Testis (tissue), 3 donors: Measurements from ENCODE around the gene KCNQ1. TPM values are rescaled to one million over a fixed set of nuclear protein-coding genes. Genes with fewer than 3 reads are reported as not detected.

Experiments used
- DNase-seq: peaks from one replicate; pipeline ENCODE4 v3.0.0-alpha.2; 2019
- H3K27ac ChIP-seq, 2 donors: fragments of 200-600 bp; sonication (generic); one replicate each; pipeline ENCODE4 v1.5.1; 2019
- H3K27me3 ChIP-seq: fragments of 200-600 bp; sonication (generic); one replicate; pipeline ENCODE4 v1.5.1; 2019
- H3K36me3 ChIP-seq: fragments of 200-600 bp; sonication (generic); one replicate; pipeline ENCODE4 v1.5.1; 2017; ENCODE audit warnings: low read depth; ENCODE audit errors: missing control alignments
- H3K4me1 ChIP-seq: fragments of 200-600 bp; sonication (generic); one replicate; pipeline ENCODE4 v1.5.1; 2019
- H3K4me3 ChIP-seq, 2 donors: fragments of 200-600 bp; sonication (generic); one replicate each; pipeline ENCODE4 v1.5.1; 2017 to 2019
- H3K9me3 ChIP-seq: fragments of 200-600 bp; sonication (generic); one replicate; pipeline ENCODE4 v1.5.1; 2017
- CTCF ChIP-seq, 3 experiments: fragments of 450-650 bp in 2 of 3; fragments of 200-600 bp in 1 of 3; sonication (generic) in 1 of 3; IDR thresholded peaks; one replicate each; pipeline ENCODE4 v1.5.1; 2016 to 2019; ENCODE audit warnings: antibody characterized with exemption in 3 of 3, mild to moderate bottlenecking in 2 of 3, moderate library complexity in 1 of 3
- POLR2A ChIP-seq: fragments of 450-650 bp; IDR thresholded peaks from one replicate; pipeline ENCODE4 v1.6.1; 2017; ENCODE audit warnings: antibody characterized with exemption, mild to moderate bottlenecking, moderate library complexity
- WGBS, 2 donors: methylation state at CpG; one replicate each; pipeline ENCODE4 v1.1.5; 2018; 5-methylcytosine and 5-hydroxymethylcytosine counted together
- intact Hi-C: fragments of 100-400 bp; cut with DNase I; formaldehyde crosslinking; loops from one replicate; pipeline ENCODE4 v1.15.1; 2023; ENCODE audit warnings: low total_unique reads
- polyA plus RNA-seq: library from polyadenylated mRNA; stranded (reverse); fragments of 350-450 nt; fragmentation: Illumina TruSeq; extraction: RNeasy Lipid Tissue Mini Kit (QIAGEN cat#74804); gene quantifications from one replicate; pipeline ENCODE4 v1.2.3, GENCODE V29; 2014; ENCODE audit warnings: low read depth, low replicate concordance; ENCODE audit not compliant: insufficient read depth
- total RNA-seq, 2 donors: library from RNA; depleted of rRNA; stranded (reverse); fragments of >200 nt; gene quantifications; one replicate each; pipeline ENCODE4 v1.2.3, GENCODE V29; 2016

KCNQ1 gene
- total and polyA plus RNA-seq, 3 donors from 2014 or later = 6.0 to 24.2 (median 12.8) TPM

GRCh38 chr11:2791139-2791520 lies 346.3 kb downstream of the KCNQ1 start:
- Histone ChIP-seq H3K4me1 (peaks cover 6% of the 10 kb centered on the region), H3K27ac (peak overlapping the region in 1 of 2 donors; percentile 15), H3K36me3 (no peaks in the 10 kb centered on the region), H3K9me3 (no peaks in the 10 kb centered on the region), H3K4me3 (peak overlapping the region; percentile 47 to 68), H3K27me3 (no peaks in the 10 kb centered on the region)
- WGBS, 2 donors = 61 to 67% methylated on average over 11 to 19 of the region's 20 CpGs
- no peak for TF ChIP-seq POLR2A
- no peak for TF ChIP-seq CTCF (IDR thresholded peaks at IDR 0.05)
- intact Hi-C loops = no loop called here
- no peak for DNase-seq

GRCh38 chr11:2791521-2792380 lies 346.9 kb downstream of the KCNQ1 start:
- H3K27ac ChIP-seq = peak overlapping the region; percentile 15 to 47
- peak overlapping the region; percentile 47 to 68 for H3K4me3 ChIP-seq
- no peaks in the 10 kb centered on the region for H3K27me3 ChIP-seq
- intact Hi-C loops = no loop called here
- no peak for DNase-seq
- H3K4me1 ChIP-seq = peaks cover 6% of the 10 kb centered on the region
- no peaks in the 10 kb centered on the region for H3K9me3 ChIP-seq
- WGBS, 2 donors = 14 to 40% methylated on average over 1 to 70 of the region's 71 CpGs
- H3K36me3 ChIP-seq = no peaks in the 10 kb centered on the region
- TF ChIP-seq CTCF (IDR thresholded peaks at IDR 0.05) (no peak), POLR2A (no peak)

GRCh38 chr11:2792381-2793250 lies 347.8 kb downstream of the KCNQ1 start:
- WGBS, 2 donors = 68 to 85% methylated on average over 21 to 28 of the region's 28 CpGs
- intact Hi-C loops = no loop called here
- Histone ChIP-seq H3K36me3 (no peaks in the 10 kb centered on the region), H3K9me3 (no peaks in the 10 kb centered on the region), H3K4me1 (peaks cover 6% of the 10 kb centered on the region), H3K27ac (no peak overlapping the region), H3K4me3 (peak overlapping the region in 1 of 2 donors; percentile 68), H3K27me3 (no peaks in the 10 kb centered on the region)
- DNase-seq = no peak
- no peak for TF ChIP-seq CTCF (IDR thresholded peaks at IDR 0.05)
- TF ChIP-seq POLR2A = no peak

GRCh38 chr11:2793701-2794045 lies 348.9 kb downstream of the KCNQ1 start:
- H3K27me3 ChIP-seq = no peaks in the 10 kb centered on the region
- DNase-seq = no peak
- H3K4me3 ChIP-seq = no peak overlapping the region
- WGBS, 2 donors = 82 to 88% methylated on average over 4 of the region's 4 CpGs
- peaks cover 6% of the 10 kb centered on the region for H3K4me1 ChIP-seq
- no peaks in the 10 kb centered on the region for H3K9me3 ChIP-seq
- intact Hi-C loops = no loop called here
- H3K36me3 ChIP-seq = no peaks in the 10 kb centered on the region
- TF ChIP-seq POLR2A (no peak), CTCF (IDR thresholded peaks at IDR 0.05) (no peak)
- H3K27ac ChIP-seq = no peak overlapping the region
